ENCODE results near the gene ATP2C2.
"Not testable (repeated sequence)": the region's sequence is repeated elsewhere in the genome, so short reads cannot be mapped to it uniquely, and the experiment has no call there.

The ATP2C2 gene

DNA sequence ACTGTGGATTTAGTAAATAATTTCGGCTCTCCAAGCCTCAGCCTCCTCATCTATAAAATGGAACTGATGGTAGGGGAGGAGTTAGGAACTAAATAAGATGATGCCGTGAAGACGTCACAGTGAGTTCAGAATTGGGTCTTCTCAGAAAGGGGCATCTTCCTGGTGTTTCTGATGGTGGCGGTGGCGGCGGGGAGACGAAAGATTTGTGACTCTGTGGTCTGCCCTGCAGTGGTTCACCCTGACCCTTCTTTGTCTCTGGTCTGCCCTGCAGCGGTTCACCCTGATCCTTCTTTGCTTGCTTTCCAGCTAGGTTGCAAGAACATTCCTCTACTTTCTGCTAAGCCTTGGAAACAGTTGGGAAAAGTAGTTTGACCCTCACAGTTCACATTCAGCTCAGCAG lies 39.3 kb upstream of the ATP2C2 start:
- peaks cover 0 to 5% of the 10 kb centered on the region in 2 donors for H3K27me3 ChIP-seq (ENCODE audit: control insufficient read depth in 1 of 2, insufficient read depth in 2 of 2, low read length in 2 of 2)
- no peak overlapping the region for H3K4me3 ChIP-seq (ENCODE audit: low read length in 2 of 2)
- peaks cover 0 to 5% of the 10 kb centered on the region in 2 donors for H3K9me3 ChIP-seq (ENCODE audit: control insufficient read depth in 2 of 2, low read length in 2 of 2)
- H3K4me1 ChIP-seq (ENCODE audit: control insufficient read depth, insufficient read depth, low read length), result no peaks in the 10 kb centered on the region
- H3K27ac ChIP-seq (ENCODE audit: low read length), result no peak overlapping the region
- H3K9ac ChIP-seq (ENCODE audit: low read length in 2 of 2), result no peak overlapping the region
- peaks cover 0 to 3% of the 10 kb centered on the region in 2 donors for H3K36me3 ChIP-seq (ENCODE audit: control insufficient read depth in 2 of 2, insufficient read depth in 2 of 2, low read length in 2 of 2)

DNA sequence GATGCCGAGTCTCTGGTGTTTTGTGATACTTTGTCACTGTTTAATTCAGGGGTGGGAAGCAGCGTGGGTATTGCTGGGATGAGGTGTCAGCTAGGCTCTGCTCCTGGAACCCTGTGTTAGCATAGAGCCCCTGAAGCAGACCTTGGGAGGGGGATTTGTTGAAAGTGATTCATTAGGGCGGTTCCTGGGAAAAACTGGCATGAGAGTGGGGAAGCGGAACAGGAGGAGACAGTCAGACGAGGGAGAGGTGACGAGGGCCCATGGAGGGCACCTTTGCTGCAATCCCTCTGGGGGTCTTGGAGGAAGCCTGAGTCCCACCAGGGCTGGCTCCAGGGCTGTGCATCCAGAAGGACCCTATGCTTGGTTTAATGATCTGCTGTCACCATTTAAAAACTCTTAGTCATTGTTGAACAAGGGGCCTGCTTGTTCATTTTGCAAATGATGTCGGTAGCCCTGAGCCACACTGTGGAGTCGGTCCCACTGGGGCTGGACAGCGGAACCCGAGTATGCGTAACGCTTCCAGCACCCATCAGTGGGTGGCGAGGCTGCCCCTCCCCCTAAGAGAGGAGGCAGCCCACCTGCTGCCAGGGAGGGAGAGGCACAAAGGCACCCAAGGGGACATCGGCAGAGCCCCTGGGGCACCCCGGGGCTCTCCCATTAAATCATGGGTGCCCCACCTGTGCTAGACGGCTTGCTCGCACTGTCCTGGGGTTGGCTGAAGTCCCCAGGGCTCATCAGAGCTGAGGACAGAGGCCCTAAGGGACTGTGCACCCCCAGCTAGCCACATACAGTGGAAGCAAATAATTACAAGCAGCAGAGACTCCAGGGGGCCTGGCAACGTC lies 38.3 kb upstream of the ATP2C2 start:
- Histone ChIP-seq H3K36me3 (ENCODE audit: control insufficient read depth in 2 of 2, insufficient read depth in 2 of 2, low read length in 2 of 2) (peaks cover 0 to 3% of the 10 kb centered on the region in 2 donors), H3K27me3 (ENCODE audit: control insufficient read depth in 1 of 2, insufficient read depth in 2 of 2, low read length in 2 of 2) (peaks cover 0 to 5% of the 10 kb centered on the region in 2 donors), H3K9me3 (ENCODE audit: control insufficient read depth in 2 of 2, low read length in 2 of 2) (peaks cover 0 to 5% of the 10 kb centered on the region in 2 donors)

DNA sequence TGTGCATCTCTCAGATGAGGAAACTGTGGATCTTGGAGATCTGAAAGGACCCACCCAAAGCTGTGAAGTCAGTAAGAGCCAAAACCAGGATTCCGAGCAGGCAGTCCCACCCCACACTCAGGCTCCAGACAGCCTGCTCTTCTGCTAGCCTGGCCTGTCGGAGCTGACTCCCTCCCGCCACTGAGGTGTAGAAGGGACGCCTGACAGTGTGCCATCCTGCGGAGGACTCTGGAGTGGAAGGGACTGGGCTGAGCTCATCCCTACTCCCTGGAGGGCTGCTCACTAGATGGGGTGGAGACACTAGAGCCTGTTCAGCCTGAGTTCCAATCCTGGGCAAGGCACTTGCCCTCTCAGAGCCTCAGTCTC lies 37.7 kb upstream of the ATP2C2 start:
- Histone ChIP-seq H3K27ac (ENCODE audit: low read length) (no peak overlapping the region), H3K9ac (ENCODE audit: low read length in 2 of 2) (no peak overlapping the region)

More for the DNA sequence above, 38.3 kb upstream of the ATP2C2 start:
- Histone ChIP-seq H3K4me3 (ENCODE audit: low read length in 2 of 2) (no peak overlapping the region), H3K27ac (ENCODE audit: low read length) (no peak overlapping the region), H3K4me1 (ENCODE audit: control insufficient read depth, insufficient read depth, low read length) (no peaks in the 10 kb centered on the region), H3K9ac (ENCODE audit: low read length in 2 of 2) (no peak overlapping the region)

DNA sequence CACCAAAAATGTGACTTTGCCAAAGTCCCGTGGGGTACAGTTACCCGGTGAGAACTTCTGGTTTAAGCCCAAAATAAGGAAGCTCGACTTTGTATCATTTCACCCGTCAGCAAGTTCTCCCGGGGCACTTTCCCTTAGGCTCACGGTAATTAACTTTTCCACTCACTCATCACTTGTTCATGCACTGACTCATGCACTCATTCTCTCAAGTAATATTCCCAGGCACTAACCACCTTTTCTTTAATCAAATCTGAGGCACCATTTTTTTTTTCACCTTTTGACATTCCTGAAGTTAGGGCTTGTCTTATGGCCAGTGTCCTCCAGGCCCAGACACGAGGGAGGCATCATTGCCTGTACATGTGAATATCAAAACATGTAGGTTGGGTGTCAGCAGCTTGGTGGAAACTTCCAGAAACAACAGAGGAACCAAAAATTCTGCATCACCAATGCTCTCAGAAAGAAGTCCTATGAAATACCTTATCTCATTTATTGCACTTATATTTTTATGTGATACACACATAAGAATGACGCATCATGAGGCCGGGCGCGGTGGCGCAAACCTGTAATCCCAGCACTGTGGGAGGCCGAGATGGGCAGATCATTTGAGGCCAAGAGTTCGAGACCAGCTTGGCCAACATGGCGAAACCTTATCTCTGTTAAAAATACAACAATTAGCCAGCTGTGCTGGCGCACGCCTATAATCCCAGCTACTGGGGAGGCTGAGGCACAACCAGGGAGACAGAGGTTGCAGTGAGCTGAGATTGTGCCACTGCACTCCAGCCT lies 36.1 kb upstream of the ATP2C2 start:
- Histone ChIP-seq H3K4me3 (ENCODE audit: low read length in 2 of 2) (no peak overlapping the region), H3K27ac (ENCODE audit: low read length) (no peak overlapping the region), H3K4me1 (ENCODE audit: control insufficient read depth, insufficient read depth, low read length) (no peaks in the 10 kb centered on the region), H3K9ac (ENCODE audit: low read length in 2 of 2) (no peak overlapping the region), H3K9me3 (ENCODE audit: control insufficient read depth in 2 of 2, low read length in 2 of 2) (peaks cover 0 to 4% of the 10 kb centered on the region in 2 donors), H3K27me3 (ENCODE audit: control insufficient read depth in 1 of 2, insufficient read depth in 2 of 2, low read length in 2 of 2) (peaks cover 0 to 5% of the 10 kb centered on the region in 2 donors), H3K36me3 (ENCODE audit: control insufficient read depth in 2 of 2, insufficient read depth in 2 of 2, low read length in 2 of 2) (peaks cover 0 to 3% of the 10 kb centered on the region in 2 donors)

More for the DNA sequence above, 37.7 kb upstream of the ATP2C2 start:
- Histone ChIP-seq H3K4me1 (ENCODE audit: control insufficient read depth, insufficient read depth, low read length) (no peaks in the 10 kb centered on the region), H3K27me3 (ENCODE audit: control insufficient read depth in 1 of 2, insufficient read depth in 2 of 2, low read length in 2 of 2) (peaks cover 0 to 5% of the 10 kb centered on the region in 2 donors), H3K4me3 (ENCODE audit: low read length in 2 of 2) (no peak overlapping the region), H3K36me3 (ENCODE audit: control insufficient read depth in 2 of 2, insufficient read depth in 2 of 2, low read length in 2 of 2) (peaks cover 0 to 3% of the 10 kb centered on the region in 2 donors), H3K9me3 (ENCODE audit: control insufficient read depth in 2 of 2, low read length in 2 of 2) (peaks cover 0 to 5% of the 10 kb centered on the region in 2 donors)

DNA sequence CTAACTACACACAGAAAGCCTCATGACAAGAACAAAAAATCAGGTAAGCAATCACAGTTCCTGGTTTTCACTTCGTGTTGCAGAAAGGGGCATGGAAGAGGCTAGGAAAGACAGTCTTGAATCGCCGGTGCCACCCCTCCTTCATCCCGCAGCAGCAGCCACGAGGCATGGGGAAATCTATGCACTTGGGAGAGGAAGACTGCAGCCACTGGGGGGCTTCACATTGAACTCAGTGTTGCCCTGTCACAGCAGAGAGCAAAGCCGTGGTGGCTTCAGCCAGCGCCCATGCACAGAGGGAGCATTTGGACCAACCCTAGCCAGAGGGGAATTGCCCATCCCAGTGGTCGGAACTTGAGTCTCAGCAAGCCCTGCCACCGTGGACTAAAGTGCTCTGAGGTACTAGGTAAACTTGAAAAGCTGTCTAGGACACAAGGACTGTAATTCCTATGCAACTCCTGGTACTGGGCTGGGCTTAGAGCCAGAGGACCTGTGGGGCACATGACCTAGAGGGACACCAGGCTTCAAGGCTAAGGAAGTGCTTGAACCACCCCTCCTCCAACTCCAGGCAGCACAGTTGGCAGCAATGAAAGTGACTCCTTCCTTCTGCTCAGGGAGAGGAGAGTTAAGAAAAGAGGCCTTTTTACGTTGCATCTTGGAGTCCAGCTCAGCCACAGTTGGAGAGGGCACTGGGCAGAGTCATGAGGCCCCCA lies 35.2 kb upstream of the ATP2C2 start:
- H3K4me3 ChIP-seq (ENCODE audit: low read length in 2 of 2), result no peak overlapping the region
- peaks cover 0 to 3% of the 10 kb centered on the region in 2 donors for H3K36me3 ChIP-seq (ENCODE audit: control insufficient read depth in 2 of 2, insufficient read depth in 2 of 2, low read length in 2 of 2)
- H3K27me3 ChIP-seq (ENCODE audit: control insufficient read depth in 1 of 2, insufficient read depth in 2 of 2, low read length in 2 of 2), result peaks cover 0 to 5% of the 10 kb centered on the region in 2 donors
- no peaks in the 10 kb centered on the region for H3K4me1 ChIP-seq (ENCODE audit: control insufficient read depth, insufficient read depth, low read length)
- H3K9ac ChIP-seq (ENCODE audit: low read length in 2 of 2), result no peak overlapping the region
- H3K9me3 ChIP-seq (ENCODE audit: control insufficient read depth in 2 of 2, low read length in 2 of 2), result no peaks in the 10 kb centered on the region
- no peak overlapping the region for H3K27ac ChIP-seq (ENCODE audit: low read length)

DNA sequence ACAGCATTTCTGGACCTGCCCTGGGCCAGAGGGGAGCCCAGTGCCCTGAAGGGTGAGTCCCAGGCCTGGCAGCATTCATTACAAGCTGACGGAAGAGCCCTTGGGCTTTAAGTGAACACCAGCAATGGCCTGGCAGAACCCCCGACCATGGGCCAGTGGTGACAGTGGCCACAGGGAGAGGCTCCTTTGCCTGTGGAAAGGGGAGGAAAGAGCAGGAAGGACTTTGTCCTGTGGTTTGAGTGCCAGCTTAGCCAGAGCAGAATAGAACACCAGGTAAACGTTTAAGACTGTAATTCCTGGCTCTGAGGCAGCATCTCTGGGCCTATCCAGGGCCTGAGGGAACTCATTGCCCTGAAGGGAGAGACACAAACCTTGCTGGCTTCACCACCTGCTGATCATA lies 34.3 kb upstream of the ATP2C2 start:
- peaks cover 0 to 3% of the 10 kb centered on the region in 2 donors for H3K36me3 ChIP-seq (ENCODE audit: control insufficient read depth in 2 of 2, insufficient read depth in 2 of 2, low read length in 2 of 2)
- H3K9ac ChIP-seq (ENCODE audit: low read length in 2 of 2), result no peak overlapping the region
- no peak overlapping the region for H3K27ac ChIP-seq (ENCODE audit: low read length)
- no peak overlapping the region for H3K4me3 ChIP-seq (ENCODE audit: low read length in 2 of 2)
- H3K27me3 ChIP-seq (ENCODE audit: control insufficient read depth in 1 of 2, insufficient read depth in 2 of 2, low read length in 2 of 2), result peaks cover 0 to 5% of the 10 kb centered on the region in 2 donors
- H3K4me1 ChIP-seq (ENCODE audit: control insufficient read depth, insufficient read depth, low read length), result no peaks in the 10 kb centered on the region
- no peaks in the 10 kb centered on the region for H3K9me3 ChIP-seq (ENCODE audit: control insufficient read depth in 2 of 2, low read length in 2 of 2)

DNA sequence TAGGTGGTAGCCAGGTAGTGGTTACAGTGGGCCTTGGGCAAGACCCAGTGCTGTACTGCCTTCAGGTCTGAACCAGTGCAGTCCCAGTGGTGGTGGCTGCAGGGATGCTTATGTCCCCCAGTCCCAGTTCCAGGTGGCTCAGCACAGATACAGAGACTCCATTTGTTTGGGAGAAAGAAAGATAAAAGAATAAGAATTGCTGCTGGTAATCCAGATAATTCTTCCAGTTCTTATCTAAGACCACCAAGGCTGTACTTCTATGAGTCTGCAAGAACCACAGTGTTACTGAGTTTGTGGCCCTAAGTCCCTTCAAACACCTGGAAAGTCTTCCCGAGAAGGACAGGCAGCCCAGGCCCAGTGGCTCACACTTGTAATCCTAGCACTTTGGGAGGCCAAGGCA lies 33.9 kb upstream of the ATP2C2 start:
- H3K27ac ChIP-seq (ENCODE audit: low read length), result no peak overlapping the region
- no peaks in the 10 kb centered on the region for H3K9me3 ChIP-seq (ENCODE audit: control insufficient read depth in 2 of 2, low read length in 2 of 2)
- H3K9ac ChIP-seq (ENCODE audit: low read length in 2 of 2), result no peak overlapping the region
- peaks cover 0 to 3% of the 10 kb centered on the region in 2 donors for H3K36me3 ChIP-seq (ENCODE audit: control insufficient read depth in 2 of 2, insufficient read depth in 2 of 2, low read length in 2 of 2)
- H3K4me3 ChIP-seq (ENCODE audit: low read length in 2 of 2), result no peak overlapping the region
- no peaks in the 10 kb centered on the region for H3K4me1 ChIP-seq (ENCODE audit: control insufficient read depth, insufficient read depth, low read length)
- H3K27me3 ChIP-seq (ENCODE audit: control insufficient read depth in 1 of 2, insufficient read depth in 2 of 2, low read length in 2 of 2), result peaks cover 0 to 5% of the 10 kb centered on the region in 2 donors

DNA sequence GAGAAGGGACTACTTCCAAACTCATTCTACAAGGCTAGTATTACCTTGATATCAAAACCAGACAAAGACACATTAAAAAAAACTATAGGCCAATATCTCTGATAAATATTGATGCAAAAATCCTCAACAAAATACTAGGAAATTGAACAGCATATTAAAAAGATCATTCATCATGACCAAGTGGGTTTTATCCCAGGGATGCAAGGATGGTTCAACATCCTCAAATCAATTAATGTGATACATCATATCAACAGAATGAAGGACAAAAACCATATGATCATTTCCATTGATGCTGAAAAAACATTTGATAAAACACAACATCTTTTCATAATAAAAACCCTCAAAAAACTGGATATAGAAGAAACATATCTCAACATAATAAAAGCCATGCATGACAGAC lies 31.1 kb upstream of the ATP2C2 start:
- H3K9ac ChIP-seq (ENCODE audit: low read length in 2 of 2); H3K36me3 ChIP-seq (ENCODE audit: control insufficient read depth in 2 of 2, insufficient read depth in 2 of 2, low read length in 2 of 2); H3K9me3 ChIP-seq (ENCODE audit: control insufficient read depth in 2 of 2, low read length in 2 of 2); H3K4me1 ChIP-seq (ENCODE audit: control insufficient read depth, insufficient read depth, low read length); H3K27ac ChIP-seq (ENCODE audit: low read length); H3K4me3 ChIP-seq (ENCODE audit: low read length in 2 of 2); H3K27me3 ChIP-seq (ENCODE audit: control insufficient read depth in 1 of 2, insufficient read depth in 2 of 2, low read length in 2 of 2): not testable (repeated sequence)

DNA sequence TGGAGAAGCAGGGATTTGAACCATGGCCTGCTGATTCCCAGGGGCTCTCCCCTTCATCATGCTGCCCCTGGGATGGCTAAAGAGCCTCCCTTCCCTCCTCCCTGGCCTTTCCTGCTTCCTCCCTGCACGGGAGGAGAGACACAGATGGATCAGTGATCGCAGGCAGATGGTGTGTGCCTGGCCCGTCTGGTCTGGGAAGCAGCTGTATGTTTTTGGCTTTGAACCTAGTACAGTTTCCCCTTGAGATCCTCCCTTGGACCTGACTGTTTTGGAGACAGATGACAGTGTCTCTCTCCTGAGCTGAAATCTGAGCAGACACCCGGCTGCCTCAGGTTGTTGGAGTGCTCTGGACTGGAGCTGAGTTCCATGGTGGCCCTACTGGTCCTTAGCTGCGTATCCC lies 29.0 kb upstream of the ATP2C2 start:
- no peaks in the 10 kb centered on the region for H3K9me3 ChIP-seq (ENCODE audit: control insufficient read depth in 2 of 2, low read length in 2 of 2)

DNA sequence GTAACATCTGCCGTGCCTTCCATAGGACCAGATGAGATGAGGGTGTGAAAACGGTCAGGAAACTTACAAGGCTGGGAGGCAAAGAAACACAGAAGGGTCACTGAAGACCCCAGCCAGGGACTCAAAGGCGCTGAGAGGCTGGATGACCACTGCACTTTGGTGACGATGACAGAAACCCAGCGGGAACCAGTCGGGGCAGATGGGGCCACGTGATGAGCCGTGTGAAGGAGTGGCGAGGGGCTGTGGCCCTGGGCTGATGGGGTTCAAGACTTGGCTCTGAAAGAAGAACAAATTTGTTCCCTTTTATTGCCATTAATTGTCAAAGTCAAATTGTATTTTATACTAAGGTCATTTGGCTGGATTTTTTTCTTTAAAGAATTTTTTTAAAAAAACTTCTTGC lies 28.6 kb upstream of the ATP2C2 start:
- Histone ChIP-seq H3K27ac (ENCODE audit: low read length) (no peak overlapping the region), H3K4me3 (ENCODE audit: low read length in 2 of 2) (no peak overlapping the region), H3K36me3 (ENCODE audit: control insufficient read depth in 2 of 2, insufficient read depth in 2 of 2, low read length in 2 of 2) (no peaks in the 10 kb centered on the region), H3K27me3 (ENCODE audit: control insufficient read depth in 1 of 2, insufficient read depth in 2 of 2, low read length in 2 of 2) (no peaks in the 10 kb centered on the region), H3K9me3 (ENCODE audit: control insufficient read depth in 2 of 2, low read length in 2 of 2) (no peaks in the 10 kb centered on the region), H3K9ac (ENCODE audit: low read length in 2 of 2) (no peak overlapping the region), H3K4me1 (ENCODE audit: control insufficient read depth, insufficient read depth, low read length) (no peaks in the 10 kb centered on the region)

More for the DNA sequence above, 29.0 kb upstream of the ATP2C2 start:
- no peak overlapping the region for H3K9ac ChIP-seq (ENCODE audit: low read length in 2 of 2)
- H3K4me3 ChIP-seq (ENCODE audit: low read length in 2 of 2), result no peak overlapping the region
- H3K4me1 ChIP-seq (ENCODE audit: control insufficient read depth, insufficient read depth, low read length), result no peaks in the 10 kb centered on the region
- no peaks in the 10 kb centered on the region for H3K36me3 ChIP-seq (ENCODE audit: control insufficient read depth in 2 of 2, insufficient read depth in 2 of 2, low read length in 2 of 2)
- H3K27me3 ChIP-seq (ENCODE audit: control insufficient read depth in 1 of 2, insufficient read depth in 2 of 2, low read length in 2 of 2), result no peaks in the 10 kb centered on the region
- H3K27ac ChIP-seq (ENCODE audit: low read length), result no peak overlapping the region
